ENCODE results near the gene RPL22L1. TPM values are rescaled to one million over a fixed set of nuclear protein-coding genes. Genes with fewer than 3 reads are reported as not detected.

RPL22L1 gene
- 100 to 1,000 TPM in 4 of 8 experiments, 10 to 100 TPM in 4; 32.7 to 371 (median 79.2) TPM for total RNA-seq

- in situ Hi-C loops (cut with MboI; ENCODE audit: low pct_unique_long_range_greater_than_20kb in 2 of 9, low sequenced_read_pairs in 9 of 9, unreplicated experiment in 9 of 9) = no loop called here
- Histone ChIP-seq H3K27ac (peak within 1 kb of the TSS; percentile 74 to 79), H3K4me3 (peak within 1 kb of the TSS; percentile 42 to 67 (median 49)), H3K4me1 (replicated peaks in 1 of 2) (peaks cover 8 to 15% of the 10 kb centered on the region in 2 donors)
- peak; percentile 94 to 99 (median 98) for ATAC-seq (replicated peaks in 6 of 8)
- WGBS, 10 experiments = 0 to 3% (median 0%) methylated on average over 3 to 40 of the region's 59 CpGs
Observed at GRCh38 chr3:170869645-170870593, at the start of gene RPL22L1. TSS of gene RPL22L1 (minus strand) at chr3:170870195. CDS start at chr3:170870167, 28 bp downstream.

GRCh38 chr3:170918715-170919114, 48.7 kb upstream of the RPL22L1 start:
- Histone ChIP-seq H3K27ac (no peak overlapping the region), H3K4me1 (replicated peaks in 1 of 2) (no peaks in the 10 kb centered on the region), H3K4me3 (no peak overlapping the region)
- no peak for ATAC-seq (replicated peaks in 6 of 8)
- in situ Hi-C loops (cut with MboI; ENCODE audit: low pct_unique_long_range_greater_than_20kb in 2 of 9, low sequenced_read_pairs in 9 of 9, unreplicated experiment in 9 of 9) = no loop called here
- WGBS, 10 experiments = 0 to 71% (median 50%) methylated on average over 1 to 4 of the region's 4 CpGs; no CpG with 5 or more reads in 3 of the 10 experiments

- 0 to 100% (median 69%) methylated on average over 1 of the region's 1 CpG; no CpG with 5 or more reads in 2 of the 10 experiments for WGBS, 10 experiments
- Histone ChIP-seq H3K27ac (no peak overlapping the region), H3K4me3 (no peak overlapping the region), H3K4me1 (replicated peaks in 1 of 2) (no peaks in the 10 kb centered on the region)
- in situ Hi-C loops (cut with MboI; ENCODE audit: low pct_unique_long_range_greater_than_20kb in 2 of 9, low sequenced_read_pairs in 9 of 9, unreplicated experiment in 9 of 9) = no loop called here
- ATAC-seq (replicated peaks in 6 of 8) = no peak
Observed at GRCh38 chr3:170914690-170915089, 44.7 kb upstream of the RPL22L1 start.

- Histone ChIP-seq H3K27ac (no peak overlapping the region), H3K4me1 (replicated peaks in 1 of 2) (no peaks in the 10 kb centered on the region), H3K4me3 (no peak overlapping the region)
- 60 to 95% (median 86%) methylated on average over 3 to 5 of the region's 5 CpGs for WGBS, 10 experiments
- in situ Hi-C loops (cut with MboI; ENCODE audit: low pct_unique_long_range_greater_than_20kb in 2 of 9, low sequenced_read_pairs in 9 of 9, unreplicated experiment in 9 of 9) = no loop called here
- ATAC-seq (replicated peaks in 6 of 8) = no peak
Observed at GRCh38 chr3:170914212-170914611, 44.2 kb upstream of the RPL22L1 start.

GRCh38 chr3:170911051-170911450, 41.1 kb upstream of the RPL22L1 start:
- WGBS, 10 experiments = 29 to 100% (median 84%) methylated on average over 1 to 3 of the region's 3 CpGs; no CpG with 5 or more reads in 1 of the 10 experiments
- ATAC-seq (replicated peaks in 6 of 8) = no peak
- no peak overlapping the region for H3K4me3 ChIP-seq
- in situ Hi-C loops (cut with MboI; ENCODE audit: low pct_unique_long_range_greater_than_20kb in 2 of 9, low sequenced_read_pairs in 9 of 9, unreplicated experiment in 9 of 9) = no loop called here
- H3K4me1 ChIP-seq (replicated peaks in 1 of 2) = peaks cover 0 to 5% of the 10 kb centered on the region in 2 donors
- H3K27ac ChIP-seq = no peak overlapping the region

GRCh38 chr3:170910542-170910941, 40.5 kb upstream of the RPL22L1 start:
- no peak for ATAC-seq (replicated peaks in 6 of 8)
- H3K4me3 ChIP-seq = no peak overlapping the region
- in situ Hi-C loops (cut with MboI; ENCODE audit: low pct_unique_long_range_greater_than_20kb in 2 of 9, low sequenced_read_pairs in 9 of 9, unreplicated experiment in 9 of 9) = no loop called here
- no peak overlapping the region for H3K27ac ChIP-seq
- H3K4me1 ChIP-seq (replicated peaks in 1 of 2) = peaks cover 0 to 5% of the 10 kb centered on the region in 2 donors

- ATAC-seq (replicated peaks in 6 of 8) = peak in 1 of 8 experiments; percentile 9
- Histone ChIP-seq H3K27ac (no peak overlapping the region), H3K4me3 (no peak overlapping the region), H3K4me1 (replicated peaks in 1 of 2) (peaks cover 0 to 5% of the 10 kb centered on the region in 2 donors)
- in situ Hi-C loops (cut with MboI; ENCODE audit: low pct_unique_long_range_greater_than_20kb in 2 of 9, low sequenced_read_pairs in 9 of 9, unreplicated experiment in 9 of 9) = no loop called here
- WGBS, 10 experiments = 59 to 100% (median 95%) methylated on average over 1 to 7 of the region's 17 CpGs; no CpG with 5 or more reads in 1 of the 10 experiments
Observed at GRCh38 chr3:170909129-170909903, 39.3 kb upstream of the RPL22L1 start.

GRCh38 chr3:170908235-170909116, 38.5 kb upstream of the RPL22L1 start, which contains the start of gene EIF5A2:
TSS of gene EIF5A2 (minus strand) at chr3:170908637. CDS start at chr3:170907806, 831 bp downstream.
- Histone ChIP-seq H3K4me1 (replicated peaks in 1 of 2) (peaks cover 0 to 5% of the 10 kb centered on the region in 2 donors), H3K4me3 (peak within 1 kb of the TSS; percentile 36 to 50 (median 47)), H3K27ac (no peak within 1 kb of the TSS)
- in situ Hi-C loops (cut with MboI; ENCODE audit: low pct_unique_long_range_greater_than_20kb in 2 of 9, low sequenced_read_pairs in 9 of 9, unreplicated experiment in 9 of 9) = no loop called here
- 20 to 100% (median 94%) methylated on average over 1 to 13 of the region's 73 CpGs; no CpG with 5 or more reads in 3 of the 10 experiments for WGBS, 10 experiments
- ATAC-seq (replicated peaks in 6 of 8) = peak; percentile 88 to 95 (median 92)

- peak; percentile 11 to 34 (median 24) for ATAC-seq (replicated peaks in 6 of 8)
- H3K27ac ChIP-seq = no peak overlapping the region
- WGBS, 10 experiments = 0 to 9% (median 2%) methylated on average over 1 to 9 of the region's 33 CpGs; no CpG with 5 or more reads in 4 of the 10 experiments
- peaks cover 0 to 5% of the 10 kb centered on the region in 2 donors for H3K4me1 ChIP-seq (replicated peaks in 1 of 2)
- in situ Hi-C loops (cut with MboI; ENCODE audit: low pct_unique_long_range_greater_than_20kb in 2 of 9, low sequenced_read_pairs in 9 of 9, unreplicated experiment in 9 of 9) = no loop called here
- peak overlapping the region; percentile 36 to 50 (median 47) for H3K4me3 ChIP-seq
Observed at GRCh38 chr3:170907637-170908234, 37.7 kb upstream of the RPL22L1 start.

GRCh38 chr3:170905862-170906261, 35.9 kb upstream of the RPL22L1 start:
- H3K27ac ChIP-seq = no peak overlapping the region

GRCh38 chr3:170903123-170903522, 33.1 kb upstream of the RPL22L1 start:
- ATAC-seq (replicated peaks in 6 of 8) = no peak
- Histone ChIP-seq H3K27ac (no peak overlapping the region), H3K4me1 (replicated peaks in 1 of 2) (peaks cover 0 to 5% of the 10 kb centered on the region in 2 donors), H3K4me3 (no peak overlapping the region)
- WGBS, 10 experiments = 82 to 100% (median 95%) methylated on average over 1 to 3 of the region's 3 CpGs; no CpG with 5 or more reads in 1 of the 10 experiments
- in situ Hi-C loops (cut with MboI; ENCODE audit: low pct_unique_long_range_greater_than_20kb in 2 of 9, low sequenced_read_pairs in 9 of 9, unreplicated experiment in 9 of 9) = no loop called here

More at GRCh38 chr3:170905862-170906261, 35.9 kb upstream of the RPL22L1 start:
- no peak for ATAC-seq (replicated peaks in 6 of 8)
- in situ Hi-C loops (cut with MboI; ENCODE audit: low pct_unique_long_range_greater_than_20kb in 2 of 9, low sequenced_read_pairs in 9 of 9, unreplicated experiment in 9 of 9) = no loop called here
- WGBS, 10 experiments = 84 to 100% (median 88%) methylated on average over 1 to 2 of the region's 2 CpGs; no CpG with 5 or more reads in 1 of the 10 experiments
- H3K4me3 ChIP-seq = no peak overlapping the region
- peaks cover 0 to 5% of the 10 kb centered on the region in 2 donors for H3K4me1 ChIP-seq (replicated peaks in 1 of 2)

GRCh38 chr3:170899455-170899854, 29.5 kb upstream of the RPL22L1 start:
- H3K4me1 ChIP-seq (replicated peaks in 1 of 2) = no peaks in the 10 kb centered on the region
- H3K27ac ChIP-seq = no peak overlapping the region
- WGBS, 10 experiments = 75 to 100% (median 83%) methylated on average over 1 of the region's 1 CpG; no CpG with 5 or more reads in 5 of the 10 experiments
- in situ Hi-C loops (cut with MboI; ENCODE audit: low pct_unique_long_range_greater_than_20kb in 2 of 9, low sequenced_read_pairs in 9 of 9, unreplicated experiment in 9 of 9) = no loop called here
- ATAC-seq (replicated peaks in 6 of 8) = no peak
- no peak overlapping the region for H3K4me3 ChIP-seq
